Neuron (in vitro differentiated cells): ENCODE measurements around the gene VAPB.

Source experiments
- H2AFZ ChIP-seq: one replicate; pipeline ENCODE4 v1.6.1; 2013; ENCODE audit warnings: low read depth, mild to moderate bottlenecking, inconsistent platforms, low read length, moderate library complexity
- H3K27me3 ChIP-seq: one replicate; pipeline ENCODE4 v1.6.1; 2013; ENCODE audit warnings: low read length; ENCODE audit not compliant: insufficient read depth
- H3K36me3 ChIP-seq: one replicate; pipeline ENCODE4 v1.6.1; 2013; ENCODE audit warnings: low read length; ENCODE audit not compliant: insufficient read depth
- H3K4me1 ChIP-seq: one replicate; pipeline ENCODE4 v1.6.1; 2013; ENCODE audit warnings: low read length; ENCODE audit not compliant: insufficient read depth
- H3K4me3 ChIP-seq: 2 replicates; pipeline ENCODE4 v1.5.1; 2013; ENCODE audit warnings: mild to moderate bottlenecking, low read length, moderate library complexity
- H3K9me3 ChIP-seq: one replicate; pipeline ENCODE4 v1.6.1; 2013; ENCODE audit warnings: low read length

VAPB gene

GRCh38 chr20:58435237-58435636, 46.2 kb downstream of the VAPB start:
- Histone ChIP-seq H2AFZ (no peak overlapping the region), H3K27me3 (no peaks in the 10 kb centered on the region), H3K4me3 (no peak overlapping the region), H3K4me1 (no peaks in the 10 kb centered on the region), H3K36me3 (peaks cover 14% of the 10 kb centered on the region), H3K9me3 (no peaks in the 10 kb centered on the region)

GRCh38 chr20:58436868-58437645, 48.0 kb downstream of the VAPB start:
- H3K9me3 ChIP-seq: no peaks in the 10 kb centered on the region
- H2AFZ ChIP-seq: no peak overlapping the region
- no peak overlapping the region for H3K4me3 ChIP-seq
- no peaks in the 10 kb centered on the region for H3K27me3 ChIP-seq
- no peaks in the 10 kb centered on the region for H3K4me1 ChIP-seq
- H3K36me3 ChIP-seq: peaks cover 21% of the 10 kb centered on the region

GRCh38 chr20:58438970-58439808, 50.2 kb downstream of the VAPB start:
- no peak overlapping the region for H2AFZ ChIP-seq
- H3K4me3 ChIP-seq: no peak overlapping the region
- no peaks in the 10 kb centered on the region for H3K9me3 ChIP-seq
- no peaks in the 10 kb centered on the region for H3K4me1 ChIP-seq
- no peaks in the 10 kb centered on the region for H3K27me3 ChIP-seq
- peaks cover 30% of the 10 kb centered on the region for H3K36me3 ChIP-seq

GRCh38 chr20:58440021-58440767, 51.2 kb downstream of the VAPB start:
- Histone ChIP-seq H3K36me3 (peaks cover 36% of the 10 kb centered on the region), H3K4me1 (no peaks in the 10 kb centered on the region), H3K27me3 (no peaks in the 10 kb centered on the region), H2AFZ (no peak overlapping the region), H3K4me3 (no peak overlapping the region), H3K9me3 (no peaks in the 10 kb centered on the region)

GRCh38 chr20:58441723-58442122, 52.7 kb downstream of the VAPB start:
- H3K36me3 ChIP-seq: peaks cover 45% of the 10 kb centered on the region
- no peaks in the 10 kb centered on the region for H3K9me3 ChIP-seq
- H3K27me3 ChIP-seq: no peaks in the 10 kb centered on the region
- H2AFZ ChIP-seq: no peak overlapping the region
- H3K4me3 ChIP-seq: no peak overlapping the region
- H3K4me1 ChIP-seq: no peaks in the 10 kb centered on the region

- peaks cover 51% of the 10 kb centered on the region for H3K36me3 ChIP-seq
- H2AFZ ChIP-seq: no peak overlapping the region
- H3K4me3 ChIP-seq: no peak overlapping the region
- H3K9me3 ChIP-seq: no peaks in the 10 kb centered on the region
- H3K4me1 ChIP-seq: no peaks in the 10 kb centered on the region
- no peaks in the 10 kb centered on the region for H3K27me3 ChIP-seq
These were observed 55.8 kb downstream of the VAPB start for GRCh38 chr20:58444746-58445255.

- Histone ChIP-seq H3K27me3 (no peaks in the 10 kb centered on the region), H3K36me3 (peaks cover 42% of the 10 kb centered on the region), H3K4me1 (no peaks in the 10 kb centered on the region), H3K9me3 (no peaks in the 10 kb centered on the region), H2AFZ (no peak overlapping the region), H3K4me3 (no peak overlapping the region)
These were observed 57.4 kb downstream of the VAPB start for GRCh38 chr20:58446264-58446959.

- H3K36me3 ChIP-seq: peaks cover 42% of the 10 kb centered on the region
- H3K4me1 ChIP-seq: no peaks in the 10 kb centered on the region
- no peak overlapping the region for H3K4me3 ChIP-seq
- H3K9me3 ChIP-seq: no peaks in the 10 kb centered on the region
- no peak overlapping the region for H2AFZ ChIP-seq
- H3K27me3 ChIP-seq: no peaks in the 10 kb centered on the region
These were observed 57.9 kb downstream of the VAPB start for GRCh38 chr20:58446960-58447265.

- no peaks in the 10 kb centered on the region for H3K4me1 ChIP-seq
- H3K9me3 ChIP-seq: no peaks in the 10 kb centered on the region
- peaks cover 38% of the 10 kb centered on the region for H3K36me3 ChIP-seq
- no peak overlapping the region for H2AFZ ChIP-seq
- H3K27me3 ChIP-seq: no peaks in the 10 kb centered on the region
- H3K4me3 ChIP-seq: no peak overlapping the region
These were observed 58.7 kb downstream of the VAPB start for GRCh38 chr20:58447511-58448391.

- Histone ChIP-seq H3K4me1 (no peaks in the 10 kb centered on the region), H2AFZ (no peak overlapping the region), H3K4me3 (no peak overlapping the region), H3K36me3 (peaks cover 31% of the 10 kb centered on the region), H3K9me3 (no peaks in the 10 kb centered on the region), H3K27me3 (no peaks in the 10 kb centered on the region)
These were observed 59.9 kb downstream of the VAPB start for GRCh38 chr20:58448958-58449357.

- H3K4me3 ChIP-seq: no peak overlapping the region
- H3K36me3 ChIP-seq: peaks cover 24% of the 10 kb centered on the region
These were observed 60.7 kb downstream of the VAPB start for GRCh38 chr20:58449681-58450221.

GRCh38 chr20:58450254-58450653, 61.2 kb downstream of the VAPB start:
- Histone ChIP-seq H3K4me1 (no peaks in the 10 kb centered on the region), H2AFZ (no peak overlapping the region), H3K9me3 (peaks cover 2% of the 10 kb centered on the region), H3K4me3 (no peak overlapping the region), H3K36me3 (peaks cover 20% of the 10 kb centered on the region), H3K27me3 (no peaks in the 10 kb centered on the region)

More at GRCh38 chr20:58449681-58450221, 60.7 kb downstream of the VAPB start:
- Histone ChIP-seq H3K27me3 (no peaks in the 10 kb centered on the region), H2AFZ (no peak overlapping the region), H3K9me3 (peaks cover 2% of the 10 kb centered on the region), H3K4me1 (no peaks in the 10 kb centered on the region)
